ENCODE measurements around the gene EFEMP2. TPM values are rescaled to one million over a fixed set of nuclear protein-coding genes. Genes with fewer than 3 reads are reported as not detected.
A peak's percentile ranks its signal among the peaks of the same experiment; 100 is the strongest.

Gene EFEMP2
- total and polyA plus RNA-seq, 8 donors: 21.0 to 37.9 (median 28.9) TPM

GRCh38 chr11:65917434-65918210 is 45.0 kb upstream of the EFEMP2 start:
- TF ChIP-seq POLR2AphosphoS5 (IDR thresholded peaks at IDR 0.05) (no peak), EP300 (IDR thresholded peaks at IDR 0.05) (no peak), POLR2A (IDR thresholded peaks at IDR 0.05) (no peak)
- TF ChIP-seq, protein P1, sequence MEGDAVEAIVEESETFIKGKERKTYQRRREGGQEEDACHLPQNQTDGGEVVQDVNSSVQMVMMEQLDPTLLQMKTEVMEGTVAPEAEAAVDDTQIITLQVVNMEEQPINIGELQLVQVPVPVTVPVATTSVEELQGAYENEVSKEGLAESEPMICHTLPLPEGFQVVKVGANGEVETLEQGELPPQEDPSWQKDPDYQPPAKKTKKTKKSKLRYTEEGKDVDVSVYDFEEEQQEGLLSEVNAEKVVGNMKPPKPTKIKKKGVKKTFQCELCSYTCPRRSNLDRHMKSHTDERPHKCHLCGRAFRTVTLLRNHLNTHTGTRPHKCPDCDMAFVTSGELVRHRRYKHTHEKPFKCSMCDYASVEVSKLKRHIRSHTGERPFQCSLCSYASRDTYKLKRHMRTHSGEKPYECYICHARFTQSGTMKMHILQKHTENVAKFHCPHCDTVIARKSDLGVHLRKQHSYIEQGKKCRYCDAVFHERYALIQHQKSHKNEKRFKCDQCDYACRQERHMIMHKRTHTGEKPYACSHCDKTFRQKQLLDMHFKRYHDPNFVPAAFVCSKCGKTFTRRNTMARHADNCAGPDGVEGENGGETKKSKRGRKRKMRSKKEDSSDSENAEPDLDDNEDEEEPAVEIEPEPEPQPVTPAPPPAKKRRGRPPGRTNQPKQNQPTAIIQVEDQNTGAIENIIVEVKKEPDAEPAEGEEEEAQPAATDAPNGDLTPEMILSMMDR (IDR thresholded peaks at IDR 0.05): no peak
- H3K36me3 ChIP-seq: peaks cover 3 to 26% (median 17%) of the 10 kb centered on the region in 4 donors
- peak overlapping the region; percentile 80 to 98 (median 95) for H3K4me3 ChIP-seq
- no peaks in the 10 kb centered on the region for H3K27me3 ChIP-seq
- H3K9me3 ChIP-seq: no peaks in the 10 kb centered on the region
- 69 to 81% (median 78%) methylated on average over 25 to 35 of the region's 35 CpGs for WGBS, 5 donors
- DNase-seq: no peak
- H3K27ac ChIP-seq: peak overlapping the region; percentile 85 to 98 (median 97)
- H3K4me1 ChIP-seq: peaks cover 48 to 60% (median 56%) of the 10 kb centered on the region in 4 donors
- intact Hi-C loops (cut with DNase I; ENCODE audit: low total_unique reads): no loop called here

DNA sequence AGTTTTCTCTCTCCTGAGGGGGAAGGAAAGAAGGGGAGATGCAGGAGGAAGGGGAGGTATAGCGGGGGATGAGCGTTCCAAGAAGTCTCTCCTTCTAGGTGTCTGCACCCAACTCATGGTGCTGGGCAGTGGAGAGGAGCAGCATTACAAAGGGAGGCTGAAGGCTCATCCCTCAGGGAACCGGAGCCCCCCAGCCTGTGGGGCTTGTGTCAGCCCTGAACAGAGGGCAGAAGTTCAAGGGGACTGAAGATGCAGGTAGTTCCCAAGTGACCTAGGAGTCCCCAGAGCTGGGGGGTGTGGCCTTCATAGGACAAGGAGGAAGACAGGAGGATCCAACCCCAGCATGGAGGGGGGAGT is 44.5 kb upstream of the EFEMP2 start:
- no peak for DNase-seq
- peak overlapping the region in 2 of 4 donors; percentile 80 to 94 for H3K4me3 ChIP-seq
- no peaks in the 10 kb centered on the region for H3K27me3 ChIP-seq
- peaks cover 0 to 20% (median 11%) of the 10 kb centered on the region in 4 donors for H3K36me3 ChIP-seq
- intact Hi-C loops (cut with DNase I; ENCODE audit: low total_unique reads): no loop called here
- 87 to 98% (median 96%) methylated on average over 3 of the region's 3 CpGs for WGBS, 5 donors
- peaks cover 50 to 65% (median 57%) of the 10 kb centered on the region in 4 donors for H3K4me1 ChIP-seq
- H3K9me3 ChIP-seq: no peaks in the 10 kb centered on the region
- TF ChIP-seq POLR2AphosphoS5 (IDR thresholded peaks at IDR 0.05) (no peak), POLR2A (IDR thresholded peaks at IDR 0.05) (no peak), EP300 (IDR thresholded peaks at IDR 0.05) (no peak)
- TF ChIP-seq, protein P1 (IDR thresholded peaks at IDR 0.05): no peak
- peak overlapping the region in 4 of 5 donors; percentile 91 to 98 (median 97) for H3K27ac ChIP-seq

DNA sequence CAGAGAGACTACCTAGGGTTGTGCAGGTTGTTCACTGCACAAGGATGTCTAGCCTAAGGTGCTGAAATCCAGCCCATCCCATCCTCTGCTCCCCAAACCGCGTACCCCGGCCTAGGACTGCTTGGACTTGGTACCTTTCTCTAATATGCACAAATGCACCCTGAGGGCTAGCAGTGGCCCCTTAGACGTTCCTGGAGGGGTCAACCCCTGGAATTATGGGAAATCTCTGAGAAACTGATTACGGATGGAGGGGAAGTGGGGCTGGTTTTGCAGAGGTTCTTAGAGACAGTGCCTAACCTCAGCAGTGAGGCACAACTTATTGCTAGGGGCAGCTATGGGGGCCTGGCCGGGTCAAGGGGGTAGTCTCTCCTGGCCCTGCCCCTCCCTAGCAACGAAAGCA is 43.8 kb upstream of the EFEMP2 start:
- Histone ChIP-seq H3K27me3 (no peaks in the 10 kb centered on the region), H3K36me3 (peaks cover 0 to 14% (median 6%) of the 10 kb centered on the region in 4 donors), H3K4me1 (peaks cover 56 to 72% (median 64%) of the 10 kb centered on the region in 4 donors), H3K9me3 (no peaks in the 10 kb centered on the region), H3K4me3 (peak overlapping the region in 1 of 4 donors; percentile 4), H3K27ac (peak overlapping the region; percentile 20 to 98 (median 97))
- intact Hi-C loops (cut with DNase I; ENCODE audit: low total_unique reads): no loop called here
- no peak for DNase-seq
- TF ChIP-seq POLR2AphosphoS5 (IDR thresholded peaks at IDR 0.05): no peak
- TF ChIP-seq, protein P1 (IDR thresholded peaks at IDR 0.05): no peak
- no peak for TF ChIP-seq EP300 (IDR thresholded peaks at IDR 0.05)
- WGBS, 5 donors: 70 to 80% (median 78%) methylated on average over 7 of the region's 7 CpGs

DNA sequence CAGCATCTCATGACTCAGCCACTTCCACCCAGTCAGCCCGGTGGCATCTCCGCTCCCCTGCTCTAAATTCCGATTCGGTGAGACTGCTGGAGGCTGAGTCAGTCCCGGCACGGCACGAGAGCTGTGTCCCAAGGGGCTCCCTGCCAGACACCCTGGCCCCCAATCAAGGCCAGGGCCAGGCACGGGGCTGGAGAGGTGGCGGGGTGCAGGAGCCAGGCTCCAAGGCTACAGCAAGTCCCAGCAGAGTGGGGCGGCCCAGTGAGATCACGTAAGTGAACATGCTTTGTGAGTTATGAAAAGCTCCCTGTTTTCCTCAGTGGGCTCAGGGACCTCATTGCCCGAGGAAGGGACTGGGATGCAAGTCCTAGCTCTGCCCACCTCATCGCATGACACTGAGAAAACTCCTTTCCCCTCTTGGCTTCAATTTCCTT is 43.2 kb upstream of the EFEMP2 start:
- TF ChIP-seq EP300 (IDR thresholded peaks at IDR 0.05): peak; percentile 33
- no peak for TF ChIP-seq POLR2A (IDR thresholded peaks at IDR 0.05)
- TF ChIP-seq, protein P1 (IDR thresholded peaks at IDR 0.05): no peak
- TF ChIP-seq POLR2AphosphoS5 (IDR thresholded peaks at IDR 0.05): peak; percentile 50 to 82 (median 81)
- peaks cover 0 to 8% (median under 1%) of the 10 kb centered on the region in 4 donors for H3K36me3 ChIP-seq
- 29 to 53% (median 47%) methylated on average over 5 to 13 of the region's 13 CpGs for WGBS, 5 donors
- intact Hi-C loops (cut with DNase I; ENCODE audit: low total_unique reads): no loop called here
- H3K27ac ChIP-seq: peak overlapping the region; percentile 61 to 98 (median 97)
- peak; percentile 55 to 59 for DNase-seq
- H3K4me3 ChIP-seq: peak overlapping the region in 1 of 4 donors; percentile 4
- no peaks in the 10 kb centered on the region for H3K27me3 ChIP-seq
- H3K9me3 ChIP-seq: no peaks in the 10 kb centered on the region
- peaks cover 57 to 71% (median 60%) of the 10 kb centered on the region in 4 donors for H3K4me1 ChIP-seq

Data from stomach (tissue), 9 donors.